Tibial nerve (tissue), 4 donors: ENCODE measurements around the gene SCAI. TPM values are rescaled to one million over a fixed set of nuclear protein-coding genes. Genes with fewer than 3 reads are reported as not detected.

ENCODE experiments used
- DNase-seq, 2 donors: peaks; one replicate each; pipeline ENCODE4 v3.0.0-alpha.2; 2019; ENCODE audit warnings: low spot score in 2 of 2
- H3K27ac ChIP-seq, 4 donors: fragments of 200-600 bp; sonication (generic) in 3 of 4; one replicate each; pipeline ENCODE4 v1.5.1; 2017 to 2019; ENCODE audit warnings: mild to moderate bottlenecking in 1 of 4
- H3K27me3 ChIP-seq, 2 donors: fragments of 200-600 bp; sonication (generic) in 1 of 2; one replicate each; pipeline versions ENCODE4 v1.5.1 to v1.6.0; 2017 to 2019
- H3K36me3 ChIP-seq, 3 donors: fragments of 200-600 bp; sonication (generic); one replicate each; pipeline ENCODE4 v1.5.1; 2018 to 2019
- H3K4me1 ChIP-seq, 4 donors: fragments of 200-600 bp; sonication (generic) in 3 of 4; one replicate each; pipeline ENCODE4 v1.5.1; 2017 to 2019
- H3K4me3 ChIP-seq, 4 donors: fragments of 200-600 bp; sonication (generic) in 3 of 4; one replicate each; pipeline ENCODE4 v1.5.1; 2017 to 2019; ENCODE audit warnings: mild to moderate bottlenecking in 1 of 4, moderate library complexity in 1 of 4
- H3K9me3 ChIP-seq, 4 donors: fragments of 200-600 bp; sonication (generic) in 3 of 4; one replicate each; pipeline ENCODE4 v1.5.1; 2017 to 2019
- EP300 ChIP-seq, 2 donors: sonication (generic); formaldehyde crosslinking; IDR thresholded peaks; one replicate each; pipeline ENCODE4 v1.6.1; 2017; ENCODE audit warnings: antibody characterized with exemption in 2 of 2, mild to moderate bottlenecking in 1 of 2
- POLR2A ChIP-seq, 2 donors: fragments of 450-650 bp; IDR thresholded peaks; one replicate each; pipeline ENCODE4 v1.6.1; 2017; ENCODE audit warnings: antibody characterized with exemption in 2 of 2, mild to moderate bottlenecking in 2 of 2, moderate library complexity in 2 of 2
- WGBS, 2 donors: methylation state at CpG; one replicate each; pipeline ENCODE4 v1.1.5; 2018; 5-methylcytosine and 5-hydroxymethylcytosine counted together
- total RNA-seq, 4 donors: library from RNA; depleted of rRNA; stranded (reverse); fragments of >200 nt; gene quantifications; one replicate each; pipeline ENCODE4 v1.1.0, GENCODE V29; 2016
- TF ChIP-seq, protein P1 (sequence below), 5 experiments: fragments of 200-600 bp in 3 of 5; fragments of 450-650 bp in 2 of 5; sonication (generic) in 3 of 5; IDR thresholded peaks; one replicate each; pipeline ENCODE4 v1.5.1; 2016 to 2019; ENCODE audit warnings: antibody characterized with exemption in 5 of 5, mild to moderate bottlenecking in 3 of 5, moderate library complexity in 2 of 5

SCAI gene
- total RNA-seq, 4 donors from 2014 or later: 8.8 to 19.2 (median 9.4) TPM

DNA sequence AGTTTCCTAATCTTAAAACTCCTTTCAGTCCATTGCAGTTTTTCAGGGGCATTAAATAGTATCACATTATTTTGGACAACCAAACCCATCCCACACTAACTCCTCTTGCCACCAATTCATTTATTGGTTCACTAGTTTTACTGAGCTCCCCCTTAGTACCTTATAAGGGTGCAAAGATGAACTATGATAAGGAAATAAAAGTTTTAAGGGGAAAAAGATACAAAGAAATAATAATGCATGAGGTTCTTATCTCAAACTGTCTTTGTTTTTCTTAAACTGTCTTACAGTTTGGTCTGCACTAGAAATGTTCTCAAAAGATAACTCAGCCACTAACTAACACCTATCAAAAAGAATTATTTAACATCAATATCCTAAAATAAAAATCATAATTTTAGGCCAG lies 8.4 kb downstream of the SCAI start:
- Histone ChIP-seq H3K27ac (no peak overlapping the region), H3K36me3 (peaks cover 0 to 9% (median 0%) of the 10 kb centered on the region in 3 donors), H3K4me1 (no peaks in the 10 kb centered on the region), H3K27me3 (no peaks in the 10 kb centered on the region), H3K4me3 (no peak overlapping the region), H3K9me3 (no peaks in the 10 kb centered on the region)
- DNase-seq: no peak
- no peak for TF ChIP-seq POLR2A (IDR thresholded peaks at IDR 0.05)
- TF ChIP-seq EP300 (IDR thresholded peaks at IDR 0.05): no peak
- TF ChIP-seq, protein P1, sequence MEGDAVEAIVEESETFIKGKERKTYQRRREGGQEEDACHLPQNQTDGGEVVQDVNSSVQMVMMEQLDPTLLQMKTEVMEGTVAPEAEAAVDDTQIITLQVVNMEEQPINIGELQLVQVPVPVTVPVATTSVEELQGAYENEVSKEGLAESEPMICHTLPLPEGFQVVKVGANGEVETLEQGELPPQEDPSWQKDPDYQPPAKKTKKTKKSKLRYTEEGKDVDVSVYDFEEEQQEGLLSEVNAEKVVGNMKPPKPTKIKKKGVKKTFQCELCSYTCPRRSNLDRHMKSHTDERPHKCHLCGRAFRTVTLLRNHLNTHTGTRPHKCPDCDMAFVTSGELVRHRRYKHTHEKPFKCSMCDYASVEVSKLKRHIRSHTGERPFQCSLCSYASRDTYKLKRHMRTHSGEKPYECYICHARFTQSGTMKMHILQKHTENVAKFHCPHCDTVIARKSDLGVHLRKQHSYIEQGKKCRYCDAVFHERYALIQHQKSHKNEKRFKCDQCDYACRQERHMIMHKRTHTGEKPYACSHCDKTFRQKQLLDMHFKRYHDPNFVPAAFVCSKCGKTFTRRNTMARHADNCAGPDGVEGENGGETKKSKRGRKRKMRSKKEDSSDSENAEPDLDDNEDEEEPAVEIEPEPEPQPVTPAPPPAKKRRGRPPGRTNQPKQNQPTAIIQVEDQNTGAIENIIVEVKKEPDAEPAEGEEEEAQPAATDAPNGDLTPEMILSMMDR (IDR thresholded peaks at IDR 0.05): no peak

DNA sequence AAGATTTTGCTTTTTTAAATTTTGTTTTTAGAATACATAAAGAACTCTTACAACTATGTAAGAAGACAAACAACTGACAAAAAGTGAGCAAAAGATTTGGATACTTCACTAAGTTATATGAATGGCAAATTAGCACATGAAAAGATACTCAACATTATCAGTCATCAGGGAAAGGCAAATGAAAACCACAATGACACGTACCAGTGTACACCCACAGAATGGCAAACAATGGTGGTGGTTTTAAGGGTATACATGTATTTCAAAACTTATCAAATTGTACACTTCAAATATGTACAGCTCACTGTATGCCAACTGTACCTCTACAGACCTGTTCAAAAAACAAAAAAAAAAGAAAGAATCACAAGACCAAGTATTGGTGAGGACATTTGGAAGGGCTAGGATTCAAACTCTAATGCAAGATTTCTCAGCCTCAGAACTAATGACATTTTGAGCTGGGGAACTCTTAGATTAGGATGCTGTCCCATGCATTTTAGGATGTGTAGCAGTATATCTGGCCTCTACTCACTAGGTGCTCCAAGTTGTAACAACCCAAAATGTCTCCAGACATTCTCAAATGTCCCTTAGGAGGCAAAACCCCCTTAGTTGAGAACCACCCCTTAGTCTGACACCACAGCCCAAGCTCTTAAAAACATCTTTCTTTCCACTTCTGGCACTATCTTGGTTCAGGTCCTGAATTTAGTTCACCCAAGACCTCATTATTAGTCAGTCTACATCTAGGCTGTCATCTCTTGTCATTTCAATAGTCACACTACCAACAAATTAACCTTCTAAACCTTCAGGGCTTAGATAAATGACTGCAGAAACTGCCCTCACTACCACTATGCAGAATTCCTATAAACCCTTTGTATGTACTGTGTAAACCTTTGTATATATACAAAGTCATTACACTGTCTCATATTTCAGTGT lies 9.7 kb downstream of the SCAI start:
- Histone ChIP-seq H3K4me3 (no peak overlapping the region), H3K27ac (no peak overlapping the region), H3K36me3 (peaks cover 0 to 4% (median 0%) of the 10 kb centered on the region in 3 donors), H3K9me3 (no peaks in the 10 kb centered on the region), H3K27me3 (no peaks in the 10 kb centered on the region), H3K4me1 (no peaks in the 10 kb centered on the region)
- DNase-seq: no peak
- 69 to 74% methylated on average over 1 of the region's 1 CpG for WGBS, 2 donors
- TF ChIP-seq EP300 (IDR thresholded peaks at IDR 0.05): no peak
- TF ChIP-seq POLR2A (IDR thresholded peaks at IDR 0.05): no peak
- TF ChIP-seq, protein P1 (IDR thresholded peaks at IDR 0.05): no peak

DNA sequence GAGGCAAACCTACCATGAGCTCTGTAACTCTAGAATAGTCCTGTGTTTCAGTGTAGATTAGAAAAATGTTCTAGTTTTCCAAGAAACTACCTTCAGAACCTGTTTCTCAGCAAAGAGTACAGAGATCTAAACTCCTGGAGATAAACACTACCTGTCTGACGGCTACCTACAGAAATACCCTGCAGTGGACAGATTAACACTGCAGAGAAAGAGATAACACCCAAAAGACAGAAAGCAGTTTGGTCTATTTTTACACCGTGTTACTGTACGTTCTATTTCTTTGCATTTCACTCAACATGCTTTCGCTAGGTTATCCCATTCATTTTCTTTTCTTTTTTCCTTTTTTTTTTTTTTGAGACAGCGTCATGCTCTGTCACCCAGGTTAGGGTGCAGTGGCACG lies 11.6 kb downstream of the SCAI start:
- Histone ChIP-seq H3K9me3 (no peaks in the 10 kb centered on the region), H3K27ac (no peak overlapping the region), H3K4me1 (peaks cover 0 to 6% (median 2%) of the 10 kb centered on the region in 4 donors), H3K27me3 (no peaks in the 10 kb centered on the region), H3K36me3 (peaks cover 0 to 4% (median 0%) of the 10 kb centered on the region in 3 donors), H3K4me3 (no peak overlapping the region)
- DNase-seq: no peak
- WGBS, 2 donors: 93 to 94% methylated on average over 6 of the region's 6 CpGs
- TF ChIP-seq, protein P1 (IDR thresholded peaks at IDR 0.05): no peak
- TF ChIP-seq POLR2A (IDR thresholded peaks at IDR 0.05) (no peak), EP300 (IDR thresholded peaks at IDR 0.05) (no peak)

DNA sequence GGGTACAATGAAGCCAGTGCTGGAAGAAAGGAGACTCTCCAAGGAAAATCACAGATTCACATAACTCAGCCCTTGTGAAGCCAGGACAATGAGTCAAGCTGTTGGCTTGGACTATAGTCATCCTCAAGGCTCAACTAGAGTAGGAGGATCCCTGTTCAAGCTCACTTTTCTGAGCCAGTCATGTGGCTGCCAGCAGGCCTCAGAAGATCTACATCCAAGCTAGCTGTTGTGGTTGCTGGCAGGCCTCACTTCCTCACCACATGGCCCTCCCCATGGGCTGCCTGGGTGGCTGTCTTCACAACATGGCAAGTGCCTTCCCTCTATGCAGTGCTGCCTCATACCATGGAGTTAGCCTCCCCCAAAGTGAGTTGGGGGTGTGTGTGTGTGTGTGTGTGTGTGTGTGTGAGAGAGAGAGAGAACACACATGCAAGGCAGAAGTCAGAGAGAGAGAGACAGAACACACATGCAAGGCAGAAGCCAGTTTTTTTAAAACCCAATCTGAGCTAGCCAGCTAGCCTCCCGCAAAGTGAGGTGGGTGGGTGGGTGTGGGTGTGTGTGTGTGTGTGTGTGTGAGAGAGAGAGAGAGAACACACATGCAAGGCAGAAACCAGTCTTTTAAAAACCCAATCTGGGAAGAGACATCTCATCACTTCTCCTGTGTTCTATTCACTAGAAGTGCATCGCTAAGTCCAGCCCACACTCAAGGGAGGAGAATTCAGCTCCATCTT lies 17.1 kb downstream of the SCAI start:
- H3K4me3 ChIP-seq: no peak overlapping the region
- peaks cover 0 to 23% (median 10%) of the 10 kb centered on the region in 4 donors for H3K4me1 ChIP-seq
- peak; percentile 75 to 79 for DNase-seq
- peak overlapping the region in 2 of 4 donors; percentile 50 to 72 for H3K27ac ChIP-seq
- no peaks in the 10 kb centered on the region for H3K27me3 ChIP-seq
- no peaks in the 10 kb centered on the region for H3K36me3 ChIP-seq
- no peaks in the 10 kb centered on the region for H3K9me3 ChIP-seq
- 46 to 58% methylated on average over 2 of the region's 2 CpGs for WGBS, 2 donors
- TF ChIP-seq, protein P1 (IDR thresholded peaks at IDR 0.05): no peak
- TF ChIP-seq EP300 (IDR thresholded peaks at IDR 0.05) (peak in 1 of 2 donors; percentile 63), POLR2A (IDR thresholded peaks at IDR 0.05) (no peak)

DNA sequence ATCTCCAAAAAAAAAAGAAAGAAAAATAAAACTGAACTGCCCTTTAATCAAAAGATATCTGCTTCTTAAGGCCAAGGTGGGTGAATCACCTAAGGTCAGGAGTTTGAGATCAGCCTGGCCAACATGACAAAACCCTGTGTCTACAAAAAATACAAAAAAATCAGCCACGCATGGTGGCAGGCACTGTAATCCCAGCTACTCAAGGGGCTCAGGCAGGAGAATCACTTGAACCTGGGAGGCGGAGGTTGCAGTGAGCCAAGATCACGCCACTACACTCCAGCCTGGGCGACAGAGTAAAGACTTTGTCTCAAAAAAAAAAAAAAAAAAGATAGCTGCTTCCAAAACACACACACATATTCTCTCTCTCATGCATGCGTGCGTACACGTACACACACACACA lies 17.8 kb downstream of the SCAI start:
- Histone ChIP-seq H3K9me3 (no peaks in the 10 kb centered on the region), H3K27ac (peak overlapping the region in 2 of 4 donors; percentile 50 to 72), H3K4me1 (peaks cover 0 to 23% (median 10%) of the 10 kb centered on the region in 4 donors), H3K4me3 (no peak overlapping the region), H3K36me3 (no peaks in the 10 kb centered on the region), H3K27me3 (no peaks in the 10 kb centered on the region)
- no peak for TF ChIP-seq EP300 (IDR thresholded peaks at IDR 0.05)
- no peak for TF ChIP-seq POLR2A (IDR thresholded peaks at IDR 0.05)
- TF ChIP-seq, protein P1 (IDR thresholded peaks at IDR 0.05): no peak
- DNase-seq: no peak
- WGBS, 2 donors: 70 to 74% methylated on average over 7 of the region's 7 CpGs
